Tibial artery (tissue), 4 donors: ENCODE results near the gene LIMA1.
"Not testable (repeated sequence)": the region's sequence is repeated elsewhere in the genome, so short reads cannot be mapped to it uniquely, and the experiment has no call there.

Experiments used
- DNase-seq, 2 donors: peaks; one replicate each; pipeline ENCODE4 v3.0.0-alpha.2; 2019
- H3K27ac ChIP-seq, 2 donors: fragments of 200-600 bp; sonication (generic) in 1 of 2; 1 replicate in 1 of 2; 2 replicates in 1 of 2; pipeline ENCODE4 v1.5.1; 2018 to 2019; ENCODE audit warnings: mild to moderate bottlenecking in 1 of 2
- H3K27me3 ChIP-seq, 2 donors: fragments of 200-600 bp; sonication (generic) in 1 of 2; one replicate each; pipeline versions ENCODE4 v1.5.1 to v1.6.0; 2016 to 2019
- H3K36me3 ChIP-seq, 3 donors: fragments of 200-600 bp; sonication (generic) in 2 of 3; one replicate each; pipeline ENCODE4 v1.5.1; 2016 to 2019; ENCODE audit warnings: mild to moderate bottlenecking in 2 of 3
- H3K4me1 ChIP-seq, 4 donors: fragments of 200-600 bp; sonication (generic) in 2 of 4; 1 replicate in 3 of 4; 2 replicates in 1 of 4; pipeline ENCODE4 v1.5.1; 2016 to 2019
- H3K4me3 ChIP-seq, 2 donors: fragments of 200-600 bp; sonication (generic) in 1 of 2; 1 replicate in 1 of 2; 2 replicates in 1 of 2; pipeline ENCODE4 v1.5.1; 2018 to 2019; ENCODE audit warnings: mild to moderate bottlenecking in 2 of 2
- H3K9me3 ChIP-seq, 3 donors: fragments of 200-600 bp; sonication (generic) in 1 of 3; one replicate each; pipeline ENCODE4 v1.5.1; 2016 to 2019
- intact Hi-C: fragments of 100-400 bp; cut with DNase I; formaldehyde crosslinking; loops from one replicate; pipeline ENCODE4 v1.15.0; 2023; ENCODE audit warnings: low total_unique reads
- TF ChIP-seq, protein P1 (sequence below), 2 experiments: fragments of 200-600 bp in 1 of 2; fragments of 450-650 bp in 1 of 2; IDR thresholded peaks; one replicate each; pipeline ENCODE4 v1.5.1; 2017 to 2019; ENCODE audit warnings: antibody characterized with exemption in 2 of 2, mild to moderate bottlenecking in 1 of 2, moderate library complexity in 1 of 2

The LIMA1 gene

GRCh38 chr12:50309950-50310349, 26.6 kb upstream of the LIMA1 start:
- Histone ChIP-seq H3K36me3 (no peaks in the 10 kb centered on the region), H3K9me3 (no peaks in the 10 kb centered on the region), H3K27me3 (no peaks in the 10 kb centered on the region), H3K27ac (no peak overlapping the region), H3K4me1 (peaks cover 0 to 2% (median 0%) of the 10 kb centered on the region in 4 donors), H3K4me3 (no peak overlapping the region)
- intact Hi-C loops = loop anchor here (10.0 kb wide), 1 partner anchor 125 kb away; no protein-coding TSS in a partner anchor
- TF ChIP-seq, protein P1, sequence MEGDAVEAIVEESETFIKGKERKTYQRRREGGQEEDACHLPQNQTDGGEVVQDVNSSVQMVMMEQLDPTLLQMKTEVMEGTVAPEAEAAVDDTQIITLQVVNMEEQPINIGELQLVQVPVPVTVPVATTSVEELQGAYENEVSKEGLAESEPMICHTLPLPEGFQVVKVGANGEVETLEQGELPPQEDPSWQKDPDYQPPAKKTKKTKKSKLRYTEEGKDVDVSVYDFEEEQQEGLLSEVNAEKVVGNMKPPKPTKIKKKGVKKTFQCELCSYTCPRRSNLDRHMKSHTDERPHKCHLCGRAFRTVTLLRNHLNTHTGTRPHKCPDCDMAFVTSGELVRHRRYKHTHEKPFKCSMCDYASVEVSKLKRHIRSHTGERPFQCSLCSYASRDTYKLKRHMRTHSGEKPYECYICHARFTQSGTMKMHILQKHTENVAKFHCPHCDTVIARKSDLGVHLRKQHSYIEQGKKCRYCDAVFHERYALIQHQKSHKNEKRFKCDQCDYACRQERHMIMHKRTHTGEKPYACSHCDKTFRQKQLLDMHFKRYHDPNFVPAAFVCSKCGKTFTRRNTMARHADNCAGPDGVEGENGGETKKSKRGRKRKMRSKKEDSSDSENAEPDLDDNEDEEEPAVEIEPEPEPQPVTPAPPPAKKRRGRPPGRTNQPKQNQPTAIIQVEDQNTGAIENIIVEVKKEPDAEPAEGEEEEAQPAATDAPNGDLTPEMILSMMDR (IDR thresholded peaks at IDR 0.05) = no peak
- DNase-seq = no peak

DNA sequence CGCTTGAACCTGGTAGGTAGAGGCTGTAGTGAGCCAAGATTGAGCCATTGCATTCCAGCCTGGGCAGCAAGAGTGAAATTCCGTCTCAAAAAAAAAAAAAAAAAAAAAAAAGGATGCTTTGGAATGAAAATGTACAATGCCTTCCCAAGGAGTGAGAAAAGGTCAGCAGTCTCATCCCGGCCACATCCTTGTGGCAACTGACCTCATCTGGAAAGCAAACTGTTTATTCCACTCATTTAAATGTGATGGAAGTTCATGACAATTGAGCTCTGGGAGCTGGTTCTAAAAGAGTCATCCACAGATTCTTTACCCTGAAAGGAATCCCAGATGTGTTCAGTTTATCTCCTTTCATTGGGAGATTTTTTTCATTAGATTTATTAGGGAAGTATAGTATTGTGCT, 19.4 kb upstream of the LIMA1 start:
- Histone ChIP-seq H3K27me3 (no peaks in the 10 kb centered on the region), H3K4me1 (peaks cover 0 to under 1% (median 0%) of the 10 kb centered on the region in 4 donors), H3K4me3 (no peak overlapping the region), H3K36me3 (no peaks in the 10 kb centered on the region), H3K27ac (no peak overlapping the region), H3K9me3 (no peaks in the 10 kb centered on the region)
- no peak for DNase-seq
- intact Hi-C loops = no loop called here
- TF ChIP-seq, protein P1 (IDR thresholded peaks at IDR 0.05) = no peak

GRCh38 chr12:50297996-50298395, 14.7 kb upstream of the LIMA1 start:
- Histone ChIP-seq H3K36me3 (peaks cover 0 to 10% (median 0%) of the 10 kb centered on the region in 3 donors), H3K9me3 (no peaks in the 10 kb centered on the region), H3K27ac (no peak overlapping the region), H3K27me3 (no peaks in the 10 kb centered on the region), H3K4me3 (no peak overlapping the region), H3K4me1 (peaks cover 0 to 5% (median 2%) of the 10 kb centered on the region in 4 donors)
- no peak for DNase-seq
- TF ChIP-seq, protein P1 (IDR thresholded peaks at IDR 0.05) = no peak
- intact Hi-C loops = no loop called here

GRCh38 chr12:50297027-50297426, 13.7 kb upstream of the LIMA1 start:
- intact Hi-C loops = no loop called here
- Histone ChIP-seq H3K4me3 (no peak overlapping the region), H3K36me3 (peaks cover 0 to 10% (median 0%) of the 10 kb centered on the region in 3 donors), H3K9me3 (no peaks in the 10 kb centered on the region), H3K27ac (no peak overlapping the region), H3K4me1 (peaks cover 0 to 5% (median 2%) of the 10 kb centered on the region in 4 donors), H3K27me3 (no peaks in the 10 kb centered on the region)
- TF ChIP-seq, protein P1 (IDR thresholded peaks at IDR 0.05) = no peak
- DNase-seq = no peak

DNA sequence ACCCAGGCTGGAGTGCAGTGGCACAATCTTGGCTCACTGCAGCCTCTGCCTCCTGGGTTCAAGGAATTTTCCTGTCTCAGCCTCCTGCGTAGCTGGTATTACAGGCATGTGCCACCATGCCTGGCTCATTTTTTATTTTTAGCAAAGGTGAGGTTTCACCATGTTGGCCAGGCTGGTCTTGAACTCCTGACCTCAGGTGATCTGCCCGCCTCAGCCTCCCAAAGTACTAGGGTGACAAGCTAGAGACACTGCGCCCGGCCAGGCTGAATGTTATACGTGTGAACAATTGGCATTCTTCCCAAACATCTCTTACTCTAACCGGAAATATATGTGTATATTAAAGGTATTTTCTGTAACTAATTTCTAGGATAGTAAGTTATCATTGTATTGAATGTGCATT, 13.2 kb upstream of the LIMA1 start:
- Histone ChIP-seq H3K9me3 (no peaks in the 10 kb centered on the region), H3K4me1 (peaks cover 0 to 5% (median 2%) of the 10 kb centered on the region in 4 donors), H3K27ac (no peak overlapping the region), H3K36me3 (peaks cover 0 to 10% (median 0%) of the 10 kb centered on the region in 3 donors), H3K4me3 (no peak overlapping the region), H3K27me3 (no peaks in the 10 kb centered on the region)
- intact Hi-C loops = no loop called here
- TF ChIP-seq, protein P1 (IDR thresholded peaks at IDR 0.05) = no peak
- DNase-seq = no peak

- no peak for DNase-seq
- no peaks in the 10 kb centered on the region for H3K27me3 ChIP-seq
- no peaks in the 10 kb centered on the region for H3K9me3 ChIP-seq
- TF ChIP-seq, protein P1 (IDR thresholded peaks at IDR 0.05) = no peak
- H3K4me3 ChIP-seq = no peak overlapping the region
- peaks cover 0 to 3% (median 0%) of the 10 kb centered on the region in 4 donors for H3K4me1 ChIP-seq
- no peak overlapping the region for H3K27ac ChIP-seq
- intact Hi-C loops = no loop called here
- peaks cover 0 to 10% (median 0%) of the 10 kb centered on the region in 3 donors for H3K36me3 ChIP-seq
Observed at GRCh38 chr12:50291377-50291776, 8.1 kb upstream of the LIMA1 start.

GRCh38 chr12:50290692-50291091, 7.4 kb upstream of the LIMA1 start:
- DNase-seq, intact Hi-C loops, H3K27ac ChIP-seq: not testable (repeated sequence)

More at GRCh38 chr12:50290692-50291091, 7.4 kb upstream of the LIMA1 start:
- not testable (repeated sequence) for H3K27me3 ChIP-seq, H3K4me1 ChIP-seq, H3K36me3 ChIP-seq, H3K9me3 ChIP-seq, H3K4me3 ChIP-seq
